HG03575 (cell line): Measurements from ENCODE around the gene CYBB.

Experiments used
- ATAC-seq: cut with Tn5 transposase; IDR thresholded peaks from one replicate; pipeline ENCODE4 v1.9.1; 2021; ENCODE audit not compliant: unreplicated experiment, insufficient number of reproducible peaks, low FRiP score; ENCODE audit errors: extremely low read depth

CYBB gene

DNA sequence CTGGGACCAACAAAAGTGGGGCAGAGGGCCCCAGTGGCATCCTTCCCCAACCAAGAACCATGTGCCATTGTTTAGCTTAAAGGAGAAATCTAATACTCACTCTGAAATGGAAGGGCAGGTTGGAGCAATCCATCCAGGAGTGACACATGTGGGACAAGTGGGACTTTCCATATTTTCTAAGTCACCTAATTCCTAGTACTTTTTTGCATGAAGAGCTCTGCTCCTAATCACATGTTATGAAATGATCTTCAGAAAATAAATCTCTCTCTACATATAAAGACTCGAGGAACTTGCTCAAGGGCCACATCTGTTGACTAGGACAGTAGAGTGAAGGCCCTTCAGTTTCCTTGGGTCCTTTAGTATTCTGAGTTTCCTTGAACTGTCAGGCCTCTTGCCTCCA lies 2.5 kb downstream of the CYBB start:
- ATAC-seq, result no peak

DNA sequence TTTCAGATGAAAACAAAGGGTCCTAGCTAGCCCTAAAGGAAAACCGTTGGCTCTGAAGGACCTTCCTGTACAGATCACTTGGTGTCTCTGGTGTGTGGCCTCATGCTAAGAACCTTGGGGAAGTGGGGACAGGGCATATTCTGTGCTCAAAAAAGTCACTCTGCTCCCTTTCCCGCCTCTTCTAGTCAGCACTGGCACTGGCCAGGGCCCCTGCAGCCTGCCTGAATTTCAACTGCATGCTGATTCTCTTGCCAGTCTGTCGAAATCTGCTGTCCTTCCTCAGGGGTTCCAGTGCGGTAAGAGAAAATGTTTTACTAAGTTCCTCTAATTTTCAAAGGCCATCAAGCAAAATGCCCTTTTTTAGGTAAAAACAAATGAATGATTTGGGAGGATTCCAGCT lies 3.4 kb downstream of the CYBB start:
- ATAC-seq, result no peak

DNA sequence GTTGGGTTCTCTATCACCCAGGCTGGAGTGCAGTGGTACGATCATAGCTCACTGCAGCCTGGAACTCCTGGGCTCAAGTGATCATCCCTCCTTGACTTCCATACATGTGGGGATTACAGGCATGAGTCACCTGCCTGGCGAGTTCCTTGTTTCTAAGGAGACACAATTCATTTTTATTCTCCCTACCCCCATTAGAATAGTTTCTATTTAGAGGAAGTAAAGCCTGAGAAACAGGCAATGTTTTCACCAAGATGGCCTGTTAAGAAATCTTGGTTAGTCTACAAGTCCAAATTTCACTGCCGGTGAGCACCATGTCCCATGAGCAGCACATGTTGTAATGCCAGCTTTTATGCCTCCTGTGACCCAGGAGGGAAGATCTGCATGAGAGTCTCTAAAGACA lies 5.7 kb downstream of the CYBB start:
- ATAC-seq, result no peak

DNA sequence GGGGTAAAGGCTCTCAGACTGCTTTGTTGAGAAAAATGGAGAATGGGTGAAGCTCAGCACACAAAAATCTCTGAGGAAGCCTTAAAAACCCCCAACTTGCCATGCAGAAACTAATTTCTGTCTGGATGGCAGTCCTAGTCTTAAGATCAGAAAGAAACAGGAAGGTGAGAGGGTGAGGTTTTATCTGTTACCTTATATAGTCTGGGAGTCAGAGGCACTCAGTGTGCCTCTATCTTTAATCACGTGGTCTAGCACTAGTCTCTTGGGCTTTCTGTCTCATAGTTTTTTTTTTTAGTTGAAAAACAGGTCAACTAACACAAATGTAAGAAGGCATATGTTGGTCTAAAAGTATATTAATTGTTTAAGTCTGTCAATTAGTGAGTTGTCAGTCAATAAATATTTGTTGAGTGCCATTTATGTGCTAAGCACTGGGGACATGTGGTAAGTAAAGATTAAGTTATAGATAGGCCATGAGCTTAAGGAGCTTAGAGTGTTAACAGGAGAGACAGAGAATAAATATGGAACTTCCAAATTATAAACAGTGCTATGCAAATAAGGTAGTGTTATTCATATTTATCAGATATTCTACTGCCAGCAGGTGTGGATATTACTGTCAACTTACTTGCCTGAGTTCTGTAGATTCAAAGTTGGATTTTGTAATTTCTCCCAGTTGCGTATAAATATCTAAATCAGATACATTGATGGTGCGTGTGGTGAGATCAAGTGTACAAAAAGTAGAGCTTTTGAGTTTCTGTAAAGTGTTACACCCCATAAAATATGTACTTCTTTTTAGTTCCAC lies 7.0 kb downstream of the CYBB start:
- peak; percentile 47 for ATAC-seq

DNA sequence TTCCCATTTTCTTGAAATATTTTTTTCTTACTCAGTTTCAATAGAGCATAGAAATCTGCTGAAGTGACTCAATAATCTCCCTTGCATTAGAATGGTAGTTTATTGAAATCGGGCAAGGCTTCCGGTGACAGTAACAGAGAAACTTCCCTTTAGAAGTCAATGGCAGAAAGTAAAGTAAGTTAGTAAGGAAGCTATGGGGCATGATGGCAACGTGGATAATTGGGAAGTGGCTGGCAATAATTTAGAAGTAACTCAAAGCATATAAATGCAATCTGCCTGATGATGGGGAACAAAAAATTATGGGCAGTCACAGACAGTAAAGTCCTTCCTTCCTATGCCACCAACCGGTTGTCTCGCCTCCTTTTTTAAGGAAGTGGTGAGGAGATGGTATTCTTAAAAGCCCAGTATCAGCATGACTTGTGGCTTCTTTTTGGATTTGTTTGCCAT lies 7.6 kb downstream of the CYBB start:
- peak; percentile 60 for ATAC-seq

DNA sequence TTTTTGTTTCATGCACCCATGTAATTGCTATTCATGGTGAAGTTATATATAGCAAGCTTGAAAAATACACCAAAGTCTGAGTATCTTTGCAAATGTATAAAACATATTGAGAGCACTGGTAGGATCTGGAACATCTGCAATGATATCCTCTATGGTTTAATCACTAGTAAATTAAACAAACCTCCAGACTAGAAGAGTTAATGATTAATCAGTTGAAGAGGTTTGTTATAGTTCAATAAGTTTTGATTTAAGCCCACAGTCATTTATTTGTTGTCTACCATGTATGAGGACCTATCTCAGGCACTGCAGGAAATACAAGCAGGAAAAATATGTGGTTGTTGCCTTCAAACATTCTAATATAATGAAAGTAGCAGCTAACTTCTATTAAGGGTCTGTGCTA lies 16.5 kb downstream of the CYBB start:
- ATAC-seq, result no peak

DNA sequence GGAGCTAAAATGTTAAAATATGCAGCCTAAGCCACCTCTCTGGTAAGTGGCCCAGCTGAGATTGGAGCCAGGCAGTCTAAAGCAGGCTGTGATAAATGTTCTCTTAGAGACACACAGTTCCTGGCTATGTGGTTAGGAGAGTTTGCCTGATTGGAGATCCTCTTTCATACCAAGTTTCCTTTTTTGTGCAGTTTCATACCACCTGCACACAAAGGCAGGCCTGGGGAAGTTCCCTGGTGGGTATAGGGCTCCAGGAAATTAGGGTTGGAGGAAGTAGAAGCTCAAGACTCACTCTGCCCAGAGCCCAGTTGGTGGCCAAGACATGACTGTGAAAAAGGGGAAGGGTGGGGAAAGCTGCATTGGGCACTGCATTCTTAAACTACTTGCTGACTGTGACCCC lies 16.9 kb downstream of the CYBB start:
- ATAC-seq, result peak; percentile 51

DNA sequence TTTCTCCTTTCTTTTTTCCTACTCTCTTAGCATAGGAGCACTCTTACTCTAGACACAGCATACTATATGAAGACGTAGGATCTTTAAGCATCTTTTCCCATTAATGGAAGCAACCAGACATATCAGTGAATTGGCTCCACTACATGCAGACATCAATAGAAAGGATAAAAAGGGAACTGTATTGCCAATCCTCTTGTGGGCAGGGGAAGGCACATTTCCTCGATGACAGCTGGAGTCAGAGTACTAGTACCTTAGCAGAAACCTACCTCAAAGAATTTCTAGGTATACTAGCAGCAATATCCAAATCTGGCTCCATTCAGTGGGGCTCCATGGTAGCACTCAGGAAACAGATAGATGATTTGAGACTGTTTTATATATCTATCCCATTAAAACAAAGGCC lies 20.1 kb downstream of the CYBB start:
- ATAC-seq, result no peak

DNA sequence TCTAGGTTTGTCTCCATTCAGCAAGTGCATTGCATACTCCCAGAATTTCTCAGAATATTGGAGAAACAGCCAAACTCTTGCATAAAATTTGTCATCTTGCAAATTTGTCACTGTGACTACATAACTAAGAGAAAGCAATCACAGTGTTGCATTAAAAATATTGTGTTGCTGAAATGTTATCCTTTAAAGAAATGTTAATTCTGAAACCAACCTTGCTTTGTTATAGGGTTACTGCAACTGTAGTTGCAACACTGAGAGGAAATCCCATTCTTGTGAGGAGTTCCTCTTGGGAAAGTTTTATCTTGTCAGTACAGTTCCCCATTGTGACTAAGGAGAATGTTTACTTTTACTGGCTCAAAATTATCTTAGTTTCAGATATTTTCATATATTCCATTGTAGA lies 20.9 kb downstream of the CYBB start:
- no peak for ATAC-seq

DNA sequence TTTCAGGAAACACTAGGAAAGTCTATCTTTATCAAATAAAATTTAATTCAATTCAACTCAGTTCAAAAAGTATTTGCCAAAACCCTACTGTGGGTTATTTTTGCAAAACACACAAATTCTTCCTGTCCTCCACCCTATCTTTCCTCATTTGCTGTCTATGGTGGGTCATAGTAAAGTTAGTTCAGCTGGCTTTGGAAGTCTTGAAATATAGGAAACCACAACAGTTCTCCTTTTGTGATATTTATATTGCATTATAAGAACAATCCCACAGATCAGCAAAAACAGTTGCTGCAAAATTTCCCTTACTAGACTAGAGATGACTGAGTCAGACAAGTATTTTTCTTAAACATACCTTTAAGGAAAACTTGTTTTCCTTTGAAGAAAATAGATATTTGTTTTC lies 22.2 kb downstream of the CYBB start:
- ATAC-seq, result no peak

DNA sequence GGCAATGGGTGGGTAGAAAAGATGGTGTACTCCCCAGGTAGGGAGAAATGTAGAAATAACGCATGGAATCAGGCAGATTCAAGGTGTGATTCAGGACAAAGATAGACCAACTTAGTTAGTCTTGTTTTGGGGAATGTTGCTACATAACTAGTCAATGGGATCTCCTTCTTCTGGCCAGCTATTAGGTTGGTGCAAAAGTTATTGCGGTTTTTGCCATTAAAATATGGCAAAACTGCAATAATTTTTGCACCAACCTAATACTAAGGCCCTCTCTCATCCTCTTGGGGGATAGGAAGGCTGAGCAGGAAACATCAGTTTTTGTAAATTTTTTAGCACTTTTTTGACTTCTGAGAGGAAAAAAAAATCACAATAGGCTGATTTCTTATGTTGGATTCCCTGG lies 23.2 kb downstream of the CYBB start:
- ATAC-seq, result no peak

DNA sequence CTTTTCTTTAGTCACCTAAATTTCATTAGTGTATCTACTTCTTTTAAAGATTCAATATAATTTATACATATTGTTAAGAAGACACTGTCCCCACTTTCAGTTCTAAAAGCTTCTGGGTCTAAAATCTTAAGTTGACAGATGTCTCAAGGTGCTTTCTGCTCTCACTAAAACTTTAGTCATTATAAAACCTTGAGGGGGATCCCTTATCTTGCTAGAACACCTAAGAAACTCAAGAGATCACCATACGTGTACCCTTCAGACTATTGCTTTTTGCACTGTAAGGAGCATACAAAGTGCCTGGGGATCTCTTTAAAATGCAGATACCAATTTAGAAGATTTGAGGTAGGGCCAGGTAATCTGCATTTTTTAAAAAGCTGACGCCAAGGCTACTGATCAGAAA lies 30.1 kb downstream of the CYBB start:
- ATAC-seq, result no peak

DNA sequence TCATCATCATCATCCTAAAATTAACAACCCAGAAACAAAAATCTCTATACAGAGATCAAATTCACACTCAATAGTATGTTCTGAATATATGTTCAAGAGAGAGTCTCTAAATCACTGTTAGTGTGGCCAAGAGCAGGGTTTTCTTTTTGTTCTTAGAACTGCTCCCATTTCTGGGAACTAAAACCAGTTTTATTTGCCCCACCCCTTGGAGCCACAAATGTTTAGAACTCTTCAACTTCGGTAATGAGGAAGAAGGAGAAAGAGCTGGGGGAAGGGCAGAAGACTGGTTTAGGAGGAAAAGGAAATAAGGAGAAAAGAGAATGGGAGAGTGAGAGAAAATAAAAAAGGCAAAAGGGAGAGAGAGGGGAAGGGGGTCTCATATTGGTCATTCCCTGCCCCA lies 32.3 kb downstream of the CYBB start:
- ATAC-seq, result no peak

DNA sequence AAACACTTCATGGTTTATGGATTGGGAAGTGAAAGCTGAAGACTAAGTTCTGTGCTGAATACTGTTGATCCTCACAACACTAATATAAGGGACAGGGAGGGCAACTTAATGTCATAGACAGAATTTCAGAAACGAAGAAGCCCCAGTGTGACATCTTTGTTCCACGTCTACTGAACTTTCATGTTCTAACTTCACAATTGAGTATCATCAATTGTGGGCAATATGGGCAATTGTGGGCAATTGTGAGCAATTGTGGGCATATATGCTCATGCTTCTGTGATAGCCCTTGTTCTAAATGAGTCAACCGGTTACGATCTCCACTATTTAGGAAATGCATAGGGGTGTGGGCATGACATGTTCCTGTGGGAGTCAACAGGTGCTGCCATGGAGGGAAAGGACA lies 33.7 kb downstream of the CYBB start:
- ATAC-seq, result no peak

DNA sequence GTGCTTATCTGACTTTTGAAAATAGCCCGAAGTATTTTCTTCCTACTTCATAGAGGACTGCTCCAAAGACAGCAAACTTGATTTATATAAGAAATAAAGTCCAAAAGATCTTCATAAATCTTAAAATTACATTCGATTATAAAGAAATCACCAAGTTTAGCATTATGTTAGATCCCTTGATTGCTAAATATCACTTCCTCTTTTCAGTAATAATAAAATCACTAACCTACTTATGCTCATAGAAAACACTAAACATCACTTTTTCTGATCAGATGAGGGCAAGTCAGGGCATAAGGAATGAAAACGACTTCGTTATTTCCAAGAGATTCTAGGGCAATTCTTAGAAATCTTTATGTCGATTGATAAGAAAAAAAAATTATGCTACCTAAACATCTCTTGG lies 35.5 kb downstream of the CYBB start:
- ATAC-seq, result no peak

DNA sequence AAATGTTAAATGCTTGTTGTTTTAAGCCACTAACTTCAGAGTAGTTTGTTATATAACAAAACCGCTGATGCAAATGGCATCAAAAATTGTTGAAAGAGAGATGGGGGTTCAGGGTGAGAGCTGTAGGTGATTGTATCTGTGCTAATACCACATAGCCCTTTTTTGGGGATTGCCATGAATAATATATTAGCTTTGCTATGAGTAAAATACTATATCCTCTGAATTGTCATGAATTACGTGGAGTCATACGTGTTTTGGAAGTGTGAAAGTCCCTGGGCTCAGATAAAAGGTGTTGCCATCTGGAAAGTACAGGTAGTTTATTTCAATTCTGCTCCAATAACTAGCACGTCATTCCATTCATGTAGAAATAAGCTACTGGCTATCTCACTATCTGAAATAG lies 36.9 kb downstream of the CYBB start:
- ATAC-seq, result no peak

DNA sequence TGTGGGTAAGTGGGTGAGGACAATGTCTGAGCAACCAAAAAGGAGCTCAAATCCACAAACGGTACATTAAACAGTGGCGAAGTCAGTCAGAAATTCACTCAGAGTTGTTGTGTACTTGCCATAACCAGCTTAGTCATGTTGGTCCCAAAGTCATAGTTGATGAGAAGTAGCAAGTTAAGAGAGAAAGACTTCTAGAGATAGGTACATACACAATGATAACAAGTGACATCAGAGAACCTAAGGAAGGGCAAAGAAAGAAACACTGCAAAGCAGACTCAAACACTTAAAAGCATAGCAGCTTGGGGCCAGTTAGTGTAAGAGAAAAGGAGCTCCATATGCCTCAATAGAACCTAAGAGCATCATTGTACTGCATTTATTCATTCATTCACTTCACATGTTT lies 37.3 kb downstream of the CYBB start:
- no peak for ATAC-seq

DNA sequence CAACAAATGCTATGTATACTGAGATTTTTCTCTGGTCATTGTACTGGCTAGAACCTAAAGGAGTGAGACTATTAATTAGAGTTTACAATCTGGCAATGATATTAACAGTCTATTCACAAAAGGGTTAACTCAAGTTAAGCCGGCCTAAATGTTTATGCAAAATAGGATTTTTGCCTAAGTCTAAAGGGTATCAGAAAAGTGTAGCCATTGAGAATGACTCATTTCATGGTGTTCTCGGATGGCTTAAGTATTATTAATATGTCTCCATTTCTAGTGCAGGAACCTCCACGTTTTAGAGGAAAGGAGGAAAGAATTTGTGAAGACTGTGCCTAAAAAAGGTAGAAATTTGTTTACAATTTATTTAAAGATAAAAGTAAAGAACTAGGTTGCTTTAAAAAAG lies 37.7 kb downstream of the CYBB start:
- ATAC-seq, result no peak

DNA sequence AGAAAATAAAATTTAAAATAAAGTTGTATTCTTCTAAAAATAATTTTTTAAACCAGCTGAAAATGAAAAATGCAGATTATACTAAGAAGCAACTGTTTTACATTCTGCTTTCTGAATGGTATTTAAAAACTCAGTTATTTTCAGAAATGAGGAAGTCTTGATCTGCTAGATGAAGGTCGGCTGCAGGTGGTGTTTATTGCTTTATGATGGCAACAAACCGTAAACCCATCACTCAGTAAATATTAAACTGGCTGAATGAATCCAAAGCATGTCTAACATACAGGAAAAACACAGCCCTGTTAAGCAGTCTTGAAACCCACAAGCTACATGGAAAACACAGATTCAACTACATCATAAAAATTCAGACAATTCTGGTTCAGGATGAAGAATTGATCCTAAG lies 38.2 kb downstream of the CYBB start:
- no peak for ATAC-seq

DNA sequence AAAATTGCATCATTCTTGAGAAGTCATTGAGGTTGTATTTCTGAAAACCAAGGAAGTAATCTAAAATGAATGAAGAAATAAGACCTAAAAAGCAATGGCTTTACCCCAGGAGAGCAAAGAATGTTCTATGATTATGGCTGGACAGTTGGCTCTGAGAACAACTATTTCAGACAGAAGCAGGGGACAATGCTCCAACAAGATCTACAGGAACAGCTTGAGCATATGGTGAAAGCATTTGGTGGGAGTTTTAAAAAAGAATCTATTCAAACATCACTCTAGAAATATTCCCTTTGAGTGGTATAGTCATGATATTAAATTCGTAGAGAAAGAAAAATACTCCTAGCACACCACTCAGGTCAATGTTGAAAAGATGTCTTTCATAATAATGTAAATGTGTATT lies 40.8 kb downstream of the CYBB start:
- no peak for ATAC-seq

DNA sequence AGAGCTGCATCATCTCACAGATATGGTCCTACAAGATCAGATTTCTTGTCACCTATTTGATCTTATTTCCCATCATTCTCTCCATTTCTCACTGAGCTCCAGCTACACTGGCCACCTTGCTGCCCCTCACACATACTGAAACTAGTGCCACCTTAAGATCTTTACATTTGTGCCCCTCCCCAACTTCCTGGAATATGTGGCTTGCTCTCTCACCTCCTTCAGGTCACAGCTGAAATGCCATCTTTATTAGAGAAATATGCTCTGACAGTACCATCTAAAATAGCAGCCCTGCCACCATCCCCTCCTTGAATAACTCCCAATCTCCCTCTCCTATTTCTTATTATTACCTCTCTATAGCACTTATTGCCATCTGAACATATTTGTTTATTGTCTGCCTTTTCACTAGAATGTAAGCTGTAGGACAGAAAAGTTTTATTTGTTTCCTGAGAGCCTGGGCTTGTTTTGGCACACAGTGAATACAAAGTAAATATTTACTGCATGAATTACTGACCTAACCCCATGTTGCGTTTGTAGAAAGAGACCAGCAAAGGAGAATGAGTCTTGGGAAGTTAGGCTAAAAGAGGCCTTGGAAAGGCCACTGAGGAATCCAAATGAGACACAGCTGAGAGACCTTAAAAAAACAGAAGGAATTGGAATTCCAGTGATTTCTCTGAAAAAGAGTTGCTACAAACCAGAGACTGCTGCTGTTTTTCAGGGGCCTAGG lies 44.8 kb downstream of the CYBB start:
- ATAC-seq, result no peak
